Measurements from ENCODE around the gene CERS6. TPM values are rescaled to one million over a fixed set of nuclear protein-coding genes. Genes with fewer than 3 reads are reported as not detected.

CERS6 gene
- total RNA-seq, 4 donors from 2014 or later: 35.7 to 60.6 (median 39.2) TPM

DNA sequence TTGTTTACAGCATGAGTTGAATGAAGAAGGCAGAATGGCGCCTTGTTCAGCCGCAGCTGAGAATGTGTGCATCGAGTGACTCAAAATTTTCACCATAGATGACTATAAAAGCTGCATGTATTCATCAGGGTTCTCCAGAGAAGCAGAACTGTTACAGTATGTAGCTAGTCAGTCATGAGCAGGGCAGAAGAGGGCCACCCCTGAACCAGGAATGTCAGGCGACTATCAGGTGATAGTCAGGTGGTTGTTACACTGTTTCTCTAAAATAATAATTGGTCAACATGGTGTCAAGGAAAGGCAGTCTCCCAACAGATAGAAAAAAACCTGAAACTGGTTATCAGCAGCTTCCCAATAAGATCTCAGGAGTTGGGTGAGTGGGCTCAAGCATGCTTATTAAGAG is 326.2 kb downstream of the CERS6 start:
- H3K9me3 ChIP-seq: no peaks in the 10 kb centered on the region
- TF ChIP-seq POLR2A (IDR thresholded peaks at IDR 0.05): no peak
- TF ChIP-seq, protein P1, sequence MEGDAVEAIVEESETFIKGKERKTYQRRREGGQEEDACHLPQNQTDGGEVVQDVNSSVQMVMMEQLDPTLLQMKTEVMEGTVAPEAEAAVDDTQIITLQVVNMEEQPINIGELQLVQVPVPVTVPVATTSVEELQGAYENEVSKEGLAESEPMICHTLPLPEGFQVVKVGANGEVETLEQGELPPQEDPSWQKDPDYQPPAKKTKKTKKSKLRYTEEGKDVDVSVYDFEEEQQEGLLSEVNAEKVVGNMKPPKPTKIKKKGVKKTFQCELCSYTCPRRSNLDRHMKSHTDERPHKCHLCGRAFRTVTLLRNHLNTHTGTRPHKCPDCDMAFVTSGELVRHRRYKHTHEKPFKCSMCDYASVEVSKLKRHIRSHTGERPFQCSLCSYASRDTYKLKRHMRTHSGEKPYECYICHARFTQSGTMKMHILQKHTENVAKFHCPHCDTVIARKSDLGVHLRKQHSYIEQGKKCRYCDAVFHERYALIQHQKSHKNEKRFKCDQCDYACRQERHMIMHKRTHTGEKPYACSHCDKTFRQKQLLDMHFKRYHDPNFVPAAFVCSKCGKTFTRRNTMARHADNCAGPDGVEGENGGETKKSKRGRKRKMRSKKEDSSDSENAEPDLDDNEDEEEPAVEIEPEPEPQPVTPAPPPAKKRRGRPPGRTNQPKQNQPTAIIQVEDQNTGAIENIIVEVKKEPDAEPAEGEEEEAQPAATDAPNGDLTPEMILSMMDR (IDR thresholded peaks at IDR 0.05): no peak

DNA sequence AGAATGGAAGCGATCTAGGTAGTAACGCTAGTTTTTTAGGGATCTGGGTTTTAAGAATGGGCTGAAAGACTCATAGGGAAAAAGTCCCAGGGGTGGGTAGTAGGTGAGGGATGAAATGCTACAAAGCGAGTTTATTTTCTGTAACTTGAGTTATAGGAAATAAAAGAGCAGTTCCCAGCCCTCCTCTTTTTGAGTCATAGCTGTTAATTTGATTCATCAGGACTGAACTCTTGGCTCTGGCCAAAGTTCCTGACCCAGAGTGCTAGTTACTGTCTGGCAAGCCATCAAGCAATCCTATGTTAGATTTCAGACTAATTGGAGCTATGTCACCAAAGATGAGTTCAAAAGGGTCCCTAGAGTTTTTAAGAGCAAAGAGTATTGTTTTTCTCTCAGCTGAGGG is 328.9 kb downstream of the CERS6 start:
- DNase-seq: no peak
- Histone ChIP-seq H3K27ac (no peak overlapping the region), H3K4me1 (peaks cover 26 to 29% of the 10 kb centered on the region in 2 donors), H3K27me3 (no peaks in the 10 kb centered on the region), H3K9me3 (no peaks in the 10 kb centered on the region), H3K36me3 (no peaks in the 10 kb centered on the region), H3K4me3 (replicated peaks in 1 of 3) (no peak overlapping the region)
- intact Hi-C loops (cut with DNase I): no loop called here
- no peak for TF ChIP-seq POLR2A (IDR thresholded peaks at IDR 0.05)
- TF ChIP-seq, protein P1 (IDR thresholded peaks at IDR 0.05): no peak
- 87 to 94% methylated on average over 3 of the region's 3 CpGs for WGBS, 2 donors

More for the DNA sequence above, 326.2 kb downstream of the CERS6 start:
- Histone ChIP-seq H3K4me3 (replicated peaks in 1 of 3) (no peak overlapping the region), H3K36me3 (no peaks in the 10 kb centered on the region), H3K27ac (peak overlapping the region; percentile 31 to 73 (median 53)), H3K4me1 (peaks cover 26 to 29% of the 10 kb centered on the region in 2 donors), H3K27me3 (no peaks in the 10 kb centered on the region)
- WGBS, 2 donors: 69 to 74% methylated on average over 4 of the region's 4 CpGs
- DNase-seq: peak; percentile 52 to 56
- intact Hi-C loops (cut with DNase I): no loop called here

DNA sequence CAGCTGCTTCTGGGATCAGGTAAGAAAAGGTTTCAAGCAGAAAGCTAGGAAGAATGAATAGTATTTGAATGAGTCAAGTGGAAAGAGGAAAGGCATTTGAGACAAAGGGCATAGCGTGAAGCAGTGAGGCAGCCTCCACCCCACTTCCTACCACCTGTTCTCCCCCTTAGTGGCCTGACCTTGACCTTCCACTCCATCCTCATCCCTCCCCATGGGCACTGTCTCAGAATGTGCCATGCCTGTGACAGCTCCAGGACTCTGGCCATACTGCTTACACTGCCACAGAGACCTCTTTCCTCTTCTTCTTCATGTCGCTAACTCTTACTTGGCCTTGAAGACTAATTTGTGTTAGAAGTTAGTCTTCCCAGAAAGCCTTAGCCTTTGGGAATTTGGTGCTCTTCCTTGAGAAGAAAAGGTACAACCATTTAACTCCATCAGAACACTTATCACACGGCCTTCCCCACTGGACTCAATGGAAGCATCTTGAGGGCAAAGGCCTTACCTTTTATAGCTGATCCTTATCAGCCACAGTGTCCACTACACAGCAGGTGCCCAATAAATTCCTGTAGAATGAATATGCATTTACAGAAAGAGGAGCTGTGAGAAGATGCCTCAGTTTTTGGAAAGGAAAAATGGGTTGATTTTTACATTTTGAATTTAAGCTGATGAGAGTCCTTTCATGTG is 331.2 kb downstream of the CERS6 start:
- Histone ChIP-seq H3K27ac (no peak overlapping the region), H3K4me1 (peaks cover 10% of the 10 kb centered on the region in 2 donors), H3K27me3 (no peaks in the 10 kb centered on the region), H3K9me3 (no peaks in the 10 kb centered on the region), H3K4me3 (replicated peaks in 1 of 3) (no peak overlapping the region), H3K36me3 (no peaks in the 10 kb centered on the region)
- intact Hi-C loops (cut with DNase I): no loop called here
- no peak for DNase-seq
- TF ChIP-seq, protein P1 (IDR thresholded peaks at IDR 0.05): no peak
- TF ChIP-seq POLR2A (IDR thresholded peaks at IDR 0.05): no peak
- WGBS, 2 donors: 91 to 97% methylated on average over 3 of the region's 3 CpGs

DNA sequence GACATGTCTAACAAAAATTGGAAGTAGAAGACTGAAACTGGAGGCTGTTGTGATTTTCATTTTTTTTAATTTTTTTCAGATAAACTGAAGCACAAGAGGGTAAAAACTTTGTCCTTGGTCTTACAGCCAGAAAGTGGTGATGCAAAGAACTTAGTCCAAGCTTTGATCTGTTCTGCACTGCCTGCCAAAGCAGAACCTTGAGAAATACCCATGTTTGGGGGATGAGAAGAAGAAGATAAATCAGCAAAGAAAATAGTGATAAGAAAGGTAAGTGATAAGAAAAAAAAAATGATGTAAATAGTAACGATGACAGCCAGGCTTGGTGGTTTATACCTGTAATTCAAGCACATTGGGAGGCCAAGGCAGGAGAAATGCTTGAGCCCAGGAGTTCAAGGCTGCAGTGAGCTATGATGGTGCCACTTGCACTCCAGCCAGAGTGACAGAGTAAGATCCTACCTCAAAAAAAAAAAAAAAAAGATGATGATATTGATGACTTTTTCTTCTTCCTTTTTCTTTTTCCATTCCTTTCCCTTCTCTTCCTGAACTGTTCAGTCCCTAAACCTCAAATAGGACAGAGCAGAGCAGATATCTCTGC is 331.8 kb downstream of the CERS6 start:
- H3K4me3 ChIP-seq (replicated peaks in 1 of 3): no peak overlapping the region
- no peaks in the 10 kb centered on the region for H3K36me3 ChIP-seq
- H3K27me3 ChIP-seq: no peaks in the 10 kb centered on the region
- H3K9me3 ChIP-seq: no peaks in the 10 kb centered on the region
- no peak overlapping the region for H3K27ac ChIP-seq
- intact Hi-C loops (cut with DNase I): no loop called here
- no peak for DNase-seq
- no peak for TF ChIP-seq POLR2A (IDR thresholded peaks at IDR 0.05)
- TF ChIP-seq, protein P1 (IDR thresholded peaks at IDR 0.05): no peak
- peaks cover 4% of the 10 kb centered on the region in 2 donors for H3K4me1 ChIP-seq
- WGBS, 2 donors: 98% methylated on average over 1 of the region's 1 CpG

DNA sequence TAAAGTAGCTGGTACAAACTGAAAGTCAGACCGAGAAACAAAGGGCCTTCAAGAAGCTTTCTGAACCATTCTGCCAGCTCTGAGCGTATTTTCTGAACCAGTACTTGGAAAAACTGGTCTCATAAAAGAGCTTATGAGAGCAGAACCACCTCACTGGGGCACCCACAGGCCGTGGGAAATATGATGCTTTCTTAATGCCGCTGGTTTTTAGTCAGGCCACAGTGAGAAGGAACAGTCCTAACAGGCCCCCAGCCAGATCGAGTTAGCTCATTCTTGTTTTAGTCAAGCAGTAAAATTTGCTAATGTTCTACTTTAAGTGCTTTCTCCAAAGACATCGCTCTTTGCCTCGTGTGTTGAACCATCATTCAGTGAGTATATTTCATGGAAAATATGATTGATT is 333.7 kb downstream of the CERS6 start:
- Histone ChIP-seq H3K9me3 (no peaks in the 10 kb centered on the region), H3K4me3 (replicated peaks in 1 of 3) (no peak overlapping the region), H3K27ac (no peak overlapping the region), H3K36me3 (no peaks in the 10 kb centered on the region), H3K27me3 (no peaks in the 10 kb centered on the region), H3K4me1 (peaks cover 0 to 4% of the 10 kb centered on the region in 2 donors)
- intact Hi-C loops (cut with DNase I): no loop called here
- 48 to 53% methylated on average over 7 of the region's 7 CpGs for WGBS, 2 donors
- TF ChIP-seq POLR2A (IDR thresholded peaks at IDR 0.05): no peak
- TF ChIP-seq, protein P1 (IDR thresholded peaks at IDR 0.05): no peak
- peak in 1 of 2 donors; percentile 19 for DNase-seq

Data from thyroid gland (tissue), 4 donors.